ENCODE data around the gene SLC18A3. TPM values are rescaled to one million over a fixed set of nuclear protein-coding genes. Genes with fewer than 3 reads are reported as not detected.

Gene SLC18A3
- total RNA-seq, 1 experiment from 2014 or later: 0.13 TPM

- ATAC-seq: peak; percentile 85
- H3K4me1 Mint-ChIP-seq: peaks cover 12% of the 10 kb centered on the region
- no peak overlapping the region for H3K27ac Mint-ChIP-seq
- ChIA-PET CTCF (interaction anchor here (0.5 to 2.9 kb wide), 38 partner anchors 8 to 268 kb away, joined by 3 to 22 read pairs (median 5); partner anchors contain the start of genes ERCC6 and SLC18A3), POLR2A (no interaction called here)
- DNase-seq (ENCODE audit: low spot score): peak; percentile 83
- H3K9me3 Mint-ChIP-seq: peaks cover 14% of the 10 kb centered on the region; the same call in 1 of the 2 replicates
- peak; percentile 75 for TF ChIP-seq CTCF (IDR thresholded peaks at IDR 0.05)
- TF ChIP-seq, protein P1, sequence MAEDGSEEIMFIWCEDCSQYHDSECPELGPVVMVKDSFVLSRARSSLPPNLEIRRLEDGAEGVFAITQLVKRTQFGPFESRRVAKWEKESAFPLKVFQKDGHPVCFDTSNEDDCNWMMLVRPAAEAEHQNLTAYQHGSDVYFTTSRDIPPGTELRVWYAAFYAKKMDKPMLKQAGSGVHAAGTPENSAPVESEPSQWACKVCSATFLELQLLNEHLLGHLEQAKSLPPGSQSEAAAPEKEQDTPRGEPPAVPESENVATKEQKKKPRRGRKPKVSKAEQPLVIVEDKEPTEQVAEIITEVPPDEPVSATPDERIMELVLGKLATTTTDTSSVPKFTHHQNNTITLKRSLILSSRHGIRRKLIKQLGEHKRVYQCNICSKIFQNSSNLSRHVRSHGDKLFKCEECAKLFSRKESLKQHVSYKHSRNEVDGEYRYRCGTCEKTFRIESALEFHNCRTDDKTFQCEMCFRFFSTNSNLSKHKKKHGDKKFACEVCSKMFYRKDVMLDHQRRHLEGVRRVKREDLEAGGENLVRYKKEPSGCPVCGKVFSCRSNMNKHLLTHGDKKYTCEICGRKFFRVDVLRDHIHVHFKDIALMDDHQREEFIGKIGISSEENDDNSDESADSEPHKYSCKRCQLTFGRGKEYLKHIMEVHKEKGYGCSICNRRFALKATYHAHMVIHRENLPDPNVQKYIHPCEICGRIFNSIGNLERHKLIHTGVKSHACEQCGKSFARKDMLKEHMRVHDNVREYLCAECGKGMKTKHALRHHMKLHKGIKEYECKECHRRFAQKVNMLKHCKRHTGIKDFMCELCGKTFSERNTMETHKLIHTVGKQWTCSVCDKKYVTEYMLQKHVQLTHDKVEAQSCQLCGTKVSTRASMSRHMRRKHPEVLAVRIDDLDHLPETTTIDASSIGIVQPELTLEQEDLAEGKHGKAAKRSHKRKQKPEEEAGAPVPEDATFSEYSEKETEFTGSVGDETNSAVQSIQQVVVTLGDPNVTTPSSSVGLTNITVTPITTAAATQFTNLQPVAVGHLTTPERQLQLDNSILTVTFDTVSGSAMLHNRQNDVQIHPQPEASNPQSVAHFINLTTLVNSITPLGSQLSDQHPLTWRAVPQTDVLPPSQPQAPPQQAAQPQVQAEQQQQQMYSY (CRISPR knock-in tag; IDR thresholded peaks at IDR 0.05): no peak
- TF ChIP-seq, protein P2, sequence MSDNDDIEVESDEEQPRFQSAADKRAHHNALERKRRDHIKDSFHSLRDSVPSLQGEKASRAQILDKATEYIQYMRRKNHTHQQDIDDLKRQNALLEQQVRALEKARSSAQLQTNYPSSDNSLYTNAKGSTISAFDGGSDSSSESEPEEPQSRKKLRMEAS (CRISPR knock-in tag; IDR thresholded peaks at IDR 0.05): no peak
- TF ChIP-seq EMX1 (CRISPR knock-in tag; IDR thresholded peaks at IDR 0.05): no peak
- TF ChIP-seq ESRRA (CRISPR knock-in tag; IDR thresholded peaks at IDR 0.05; ENCODE audit: borderline replicate concordance): no peak
- H3K4me3 Mint-ChIP-seq: no peak overlapping the region
- H3K36me3 Mint-ChIP-seq: no peaks in the 10 kb centered on the region
- H3K27me3 Mint-ChIP-seq (ENCODE audit: low read depth): no peaks in the 10 kb centered on the region; the same call in none of the 2 replicates
Observed at GRCh38 chr10:49592726-49593563, 17.2 kb upstream of the SLC18A3 start.

DNA sequence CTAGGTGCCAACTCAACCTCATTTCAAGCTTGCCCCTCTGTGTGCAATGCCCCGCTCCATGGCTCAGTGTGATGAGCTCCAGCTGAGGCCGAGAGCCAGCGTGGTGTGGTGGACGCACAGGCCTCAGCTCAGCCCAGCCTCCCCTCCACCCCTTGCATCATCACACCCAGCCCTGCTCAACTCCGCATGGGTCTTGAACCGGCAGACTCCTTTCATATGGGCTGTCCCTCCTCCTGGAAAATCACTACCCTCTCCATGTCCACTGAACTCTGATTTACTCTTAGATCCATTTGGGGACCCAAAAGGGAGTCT, 16.6 kb upstream of the SLC18A3 start:
- ATAC-seq (no peak), DNase-seq (ENCODE audit: low spot score) (no peak)
- Mint-ChIP-seq H3K36me3 (no peaks in the 10 kb centered on the region), H3K9me3 (peaks cover 14% of the 10 kb centered on the region; the same call in 1 of the 2 replicates), H3K4me3 (no peak overlapping the region), H3K4me1 (peaks cover 12% of the 10 kb centered on the region), H3K27ac (no peak overlapping the region), H3K27me3 (ENCODE audit: low read depth) (no peaks in the 10 kb centered on the region; the same call in none of the 2 replicates)
- no peak for TF ChIP-seq EMX1 (CRISPR knock-in tag; IDR thresholded peaks at IDR 0.05)
- TF ChIP-seq, protein P3, sequence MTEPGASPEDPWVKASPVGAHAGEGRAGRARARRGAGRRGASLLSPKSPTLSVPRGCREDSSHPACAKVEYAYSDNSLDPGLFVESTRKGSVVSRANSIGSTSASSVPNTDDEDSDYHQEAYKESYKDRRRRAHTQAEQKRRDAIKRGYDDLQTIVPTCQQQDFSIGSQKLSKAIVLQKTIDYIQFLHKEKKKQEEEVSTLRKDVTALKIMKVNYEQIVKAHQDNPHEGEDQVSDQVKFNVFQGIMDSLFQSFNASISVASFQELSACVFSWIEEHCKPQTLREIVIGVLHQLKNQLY (CRISPR knock-in tag; IDR thresholded peaks at IDR 0.05): no peak
- TF ChIP-seq, protein P4, sequence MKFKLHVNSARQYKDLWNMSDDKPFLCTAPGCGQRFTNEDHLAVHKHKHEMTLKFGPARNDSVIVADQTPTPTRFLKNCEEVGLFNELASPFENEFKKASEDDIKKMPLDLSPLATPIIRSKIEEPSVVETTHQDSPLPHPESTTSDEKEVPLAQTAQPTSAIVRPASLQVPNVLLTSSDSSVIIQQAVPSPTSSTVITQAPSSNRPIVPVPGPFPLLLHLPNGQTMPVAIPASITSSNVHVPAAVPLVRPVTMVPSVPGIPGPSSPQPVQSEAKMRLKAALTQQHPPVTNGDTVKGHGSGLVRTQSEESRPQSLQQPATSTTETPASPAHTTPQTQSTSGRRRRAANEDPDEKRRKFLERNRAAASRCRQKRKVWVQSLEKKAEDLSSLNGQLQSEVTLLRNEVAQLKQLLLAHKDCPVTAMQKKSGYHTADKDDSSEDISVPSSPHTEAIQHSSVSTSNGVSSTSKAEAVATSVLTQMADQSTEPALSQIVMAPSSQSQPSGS (CRISPR knock-in tag; IDR thresholded peaks at IDR 0.05; ENCODE audit: borderline replicate concordance, low read depth): no peak
- no peak for TF ChIP-seq ZNF396 (CRISPR knock-in tag; IDR thresholded peaks at IDR 0.05; ENCODE audit: borderline replicate concordance)
- TF ChIP-seq NFATC4 (CRISPR knock-in tag; IDR thresholded peaks at IDR 0.05): no peak
- TF ChIP-seq, protein P5, sequence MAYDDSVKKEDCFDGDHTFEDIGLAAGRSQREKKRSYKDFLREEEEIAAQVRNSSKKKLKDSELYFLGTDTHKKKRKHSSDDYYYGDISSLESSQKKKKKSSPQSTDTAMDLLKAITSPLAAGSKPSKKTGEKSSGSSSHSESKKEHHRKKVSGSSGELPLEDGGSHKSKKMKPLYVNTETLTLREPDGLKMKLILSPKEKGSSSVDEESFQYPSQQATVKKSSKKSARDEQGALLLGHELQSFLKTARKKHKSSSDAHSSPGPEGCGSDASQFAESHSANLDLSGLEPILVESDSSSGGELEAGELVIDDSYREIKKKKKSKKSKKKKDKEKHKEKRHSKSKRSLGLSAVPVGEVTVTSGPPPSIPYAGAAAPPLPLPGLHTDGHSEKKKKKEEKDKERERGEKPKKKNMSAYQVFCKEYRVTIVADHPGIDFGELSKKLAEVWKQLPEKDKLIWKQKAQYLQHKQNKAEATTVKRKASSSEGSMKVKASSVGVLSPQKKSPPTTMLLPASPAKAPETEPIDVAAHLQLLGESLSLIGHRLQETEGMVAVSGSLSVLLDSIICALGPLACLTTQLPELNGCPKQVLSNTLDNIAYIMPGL (CRISPR knock-in tag; IDR thresholded peaks at IDR 0.05): no peak
- TF ChIP-seq CREB1 (CRISPR knock-in tag; IDR thresholded peaks at IDR 0.05): no peak
- no peak for TF ChIP-seq SOX15 (CRISPR knock-in tag; IDR thresholded peaks at IDR 0.05)
- TF ChIP-seq NFE2L1 (CRISPR knock-in tag; IDR thresholded peaks at IDR 0.05): no peak
- TF ChIP-seq ZNF416 (CRISPR knock-in tag; IDR thresholded peaks at IDR 0.05): no peak
- TF ChIP-seq, protein P6, sequence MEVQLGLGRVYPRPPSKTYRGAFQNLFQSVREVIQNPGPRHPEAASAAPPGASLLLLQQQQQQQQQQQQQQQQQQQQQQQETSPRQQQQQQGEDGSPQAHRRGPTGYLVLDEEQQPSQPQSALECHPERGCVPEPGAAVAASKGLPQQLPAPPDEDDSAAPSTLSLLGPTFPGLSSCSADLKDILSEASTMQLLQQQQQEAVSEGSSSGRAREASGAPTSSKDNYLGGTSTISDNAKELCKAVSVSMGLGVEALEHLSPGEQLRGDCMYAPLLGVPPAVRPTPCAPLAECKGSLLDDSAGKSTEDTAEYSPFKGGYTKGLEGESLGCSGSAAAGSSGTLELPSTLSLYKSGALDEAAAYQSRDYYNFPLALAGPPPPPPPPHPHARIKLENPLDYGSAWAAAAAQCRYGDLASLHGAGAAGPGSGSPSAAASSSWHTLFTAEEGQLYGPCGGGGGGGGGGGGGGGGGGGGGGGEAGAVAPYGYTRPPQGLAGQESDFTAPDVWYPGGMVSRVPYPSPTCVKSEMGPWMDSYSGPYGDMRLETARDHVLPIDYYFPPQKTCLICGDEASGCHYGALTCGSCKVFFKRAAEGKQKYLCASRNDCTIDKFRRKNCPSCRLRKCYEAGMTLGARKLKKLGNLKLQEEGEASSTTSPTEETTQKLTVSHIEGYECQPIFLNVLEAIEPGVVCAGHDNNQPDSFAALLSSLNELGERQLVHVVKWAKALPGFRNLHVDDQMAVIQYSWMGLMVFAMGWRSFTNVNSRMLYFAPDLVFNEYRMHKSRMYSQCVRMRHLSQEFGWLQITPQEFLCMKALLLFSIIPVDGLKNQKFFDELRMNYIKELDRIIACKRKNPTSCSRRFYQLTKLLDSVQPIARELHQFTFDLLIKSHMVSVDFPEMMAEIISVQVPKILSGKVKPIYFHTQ (CRISPR knock-in tag; IDR thresholded peaks at IDR 0.05): no peak
- POLR2A ChIA-PET: no interaction called here
- CTCF ChIA-PET: interaction anchor here (0.5 to 2.9 kb wide), 38 partner anchors 9 to 269 kb away, joined by 3 to 22 read pairs (median 5); partner anchors contain the start of genes ERCC6 and SLC18A3

All from WTC11 (cell line).